IMR-90 (cell line): Measurements from ENCODE around the gene TMEM135. TPM values are rescaled to one million over a fixed set of nuclear protein-coding genes. Genes with fewer than 3 reads are reported as not detected.
"Not testable (repeated sequence)": the region's sequence is repeated elsewhere in the genome, so short reads cannot be mapped to it uniquely, and the experiment has no call there.

Source experiments
- ATAC-seq: fragments of 200-7000 bp; cut with Tn5 transposase; 2 replicates; pipeline ENCODE4 v1.9.1; 2020; ENCODE audit warnings: low read depth, mild to moderate bottlenecking, moderate library complexity
- BruUV-seq: library from RNA; stranded (reverse); fragments of 400-500 nt; replicated peaks from 2 replicates; lab custom pipeline; 2021; lab: Mats Ljungman, UMichigan
- CTCF ChIA-PET: fragments of 300-600 bp; formaldehyde crosslinking; extraction: SDS; loops from one replicate; lab custom pipeline; 2021; ENCODE audit warnings: antibody characterized with exemption; lab: Yijun Ruan, JAX
- POLR2A ChIA-PET: fragments of 300-600 bp; sonication (Branson Sonifier 250); formaldehyde crosslinking; loops from one replicate; lab custom pipeline; 2022; ENCODE audit warnings: antibody characterized with exemption; ENCODE audit not compliant: unreplicated experiment; lab: Charles Lee
- DNase-seq: peaks from one replicate; pipeline ENCODE4 v3.0.0; 2013
- H2AFZ ChIP-seq: replicated peaks from 2 replicates; pipeline ENCODE3; 2013; ENCODE audit warnings: low read length, mild to moderate bottlenecking; ENCODE audit not compliant: poor library complexity
- H2AK5ac ChIP-seq: 2 replicates; pipeline ENCODE4 v1.6.1; 2013; ENCODE audit warnings: low read depth, low read length, inconsistent platforms
- H2AK9ac ChIP-seq: replicated peaks from 2 replicates; pipeline ENCODE3; 2013; ENCODE audit warnings: mild to moderate bottlenecking, low read depth, low read length, moderate library complexity; ENCODE audit not compliant: poor library complexity
- H2BK120ac ChIP-seq: 2 replicates; pipeline ENCODE4 v1.6.1; 2013; ENCODE audit warnings: low read depth, low read length, inconsistent platforms
- H2BK15ac ChIP-seq: 3 replicates; pipeline ENCODE4 v1.6.1; 2013; ENCODE audit warnings: low read depth, low read length, inconsistent platforms
- H2BK20ac ChIP-seq: 2 replicates; pipeline ENCODE4 v1.6.1; 2013; ENCODE audit warnings: low read depth, mild to moderate bottlenecking, inconsistent platforms, low read length, moderate library complexity
- H2BK5ac ChIP-seq: 2 replicates; pipeline ENCODE4 v1.6.1; 2013; ENCODE audit warnings: mild to moderate bottlenecking, low read depth, low read length, inconsistent platforms; ENCODE audit not compliant: poor library complexity, severe bottlenecking
- H3K14ac ChIP-seq: replicated peaks from 2 replicates; pipeline ENCODE4 v1.6.1; 2013; ENCODE audit warnings: low read depth, low read length, inconsistent platforms
- H3K18ac ChIP-seq: 2 replicates; pipeline ENCODE4 v1.6.1; 2013; ENCODE audit warnings: low read depth, low read length, control low read depth
- H3K23ac ChIP-seq: 2 replicates; pipeline ENCODE4 v1.6.1; 2013; ENCODE audit warnings: low read depth, low read length, inconsistent platforms
- H3K27ac ChIP-seq: 2 replicates; pipeline ENCODE4 v1.5.1; 2013; ENCODE audit warnings: mild to moderate bottlenecking, control low read depth, low read length; ENCODE audit not compliant: insufficient read depth
- H3K27me3 ChIP-seq: 2 replicates; pipeline ENCODE4 v1.6.1; 2013; ENCODE audit warnings: low read length; ENCODE audit not compliant: control insufficient read depth, insufficient read depth
- H3K36me3 ChIP-seq: 2 replicates; pipeline ENCODE4 v1.6.1; 2013; ENCODE audit warnings: low read length, mixed read lengths; ENCODE audit not compliant: control insufficient read depth, insufficient read depth
- H3K4ac ChIP-seq: 2 replicates; pipeline ENCODE4 v1.6.1; 2013; ENCODE audit warnings: low read depth, low read length, inconsistent platforms
- H3K4me1 ChIP-seq: 2 replicates; pipeline ENCODE4 v1.6.1; 2013; ENCODE audit warnings: low read length, mixed read lengths; ENCODE audit not compliant: control insufficient read depth, insufficient read depth
- H3K4me2 ChIP-seq: 2 replicates; pipeline ENCODE4 v1.6.1; 2013; ENCODE audit warnings: low read depth, mild to moderate bottlenecking, control low read depth, low read length, moderate library complexity
- H3K4me3 ChIP-seq: 2 replicates; pipeline ENCODE4 v1.5.1; 2013; ENCODE audit warnings: low read depth, mild to moderate bottlenecking, control low read depth, low read length, moderate library complexity; ENCODE audit not compliant: insufficient read depth
- H3K56ac ChIP-seq: 2 replicates; pipeline ENCODE4 v1.6.1; 2013; ENCODE audit warnings: low read length, inconsistent platforms; ENCODE audit not compliant: insufficient read depth; ENCODE audit errors: extremely low read depth
- H3K79me1 ChIP-seq, 2 experiments: 2 replicates each; pipeline ENCODE4 v1.6.1; 2013; ENCODE audit warnings: low read length in 2 of 2, inconsistent platforms in 1 of 2, low read depth in 1 of 2
- H3K9ac ChIP-seq: 2 replicates; pipeline ENCODE4 v1.6.1; 2013; ENCODE audit warnings: low read depth, low read length, control low read depth
- H3K9me1 ChIP-seq: 2 replicates; pipeline ENCODE4 v1.6.1; 2013; ENCODE audit warnings: low read length, inconsistent platforms; ENCODE audit not compliant: insufficient read depth
- H3K9me3 ChIP-seq: 2 replicates; pipeline ENCODE4 v1.6.1; 2013; ENCODE audit warnings: low read length; ENCODE audit not compliant: control insufficient read depth, insufficient read depth
- H4K20me1 ChIP-seq: 2 replicates; pipeline ENCODE4 v1.6.1; 2013; ENCODE audit warnings: low read length, inconsistent platforms; ENCODE audit not compliant: insufficient read depth
- H4K5ac ChIP-seq: 2 replicates; pipeline ENCODE4 v1.6.1; 2013; ENCODE audit warnings: mild to moderate bottlenecking, low read depth, low read length, control low read depth
- H4K8ac ChIP-seq, 2 experiments: 2 replicates each; pipeline ENCODE4 v1.6.1; 2013; ENCODE audit warnings: low read depth in 2 of 2, low read length in 2 of 2, control low read depth in 1 of 2, inconsistent platforms in 1 of 2
- H4K91ac ChIP-seq: 2 replicates; pipeline ENCODE4 v1.6.1; 2013; ENCODE audit warnings: low read depth, low read length, inconsistent platforms; ENCODE audit not compliant: insufficient read depth
- WGBS, 2 experiments: methylation state at CpG; one replicate each; pipeline versions ENCODE4 v1.1.5 to v1.1.7; 2013; ENCODE audit warnings: missing lambda C conversion rate in 2 of 2; ENCODE audit not compliant: insufficient read length in 1 of 2; ENCODE audit errors: extremely low coverage in 2 of 2; 5-methylcytosine and 5-hydroxymethylcytosine counted together
- dilution Hi-C: fragments of 300-500 bp; cut with HindIII; formaldehyde crosslinking; loops from one replicate; pipeline ENCODE4 v1.14.3; 2018; ENCODE audit warnings: low sequenced_read_pairs; ENCODE audit not compliant: unreplicated experiment
- in situ Hi-C: fragments of 300-500 bp; cut with MboI; formaldehyde crosslinking; loops from 3 replicates; pipeline ENCODE4 v1.14.3; 2019; ENCODE audit warnings: low sequenced_read_pairs, inconsistent platforms, mixed read lengths
- intact Hi-C: fragments of 100-400 bp; cut with micrococcal nuclease; formaldehyde crosslinking; loops from 2 replicates; pipeline ENCODE4 v1.10.0; 2022
- polyA plus RNA-seq, 3 experiments: library from polyadenylated mRNA; depleted of rRNA; stranded (reverse); fragments of >200 nt; gene quantifications; 2 replicates each; pipeline ENCODE4 v1.2.3, GENCODE V29; 2012; ENCODE audit warnings: low replicate concordance in 1 of 3
- total RNA-seq: library from RNA; depleted of rRNA; stranded (reverse); fragments of >200 nt; gene quantifications from 2 replicates; pipeline ENCODE4 v1.2.3, GENCODE V29; 2012

TMEM135 gene
- total and polyA plus RNA-seq, 2 of the 4 experiments (the other 2 are of a cell fraction): 3.9 to 5.9 TPM

GRCh38 chr11:87105826-87106225 lies 68.1 kb downstream of the TMEM135 start:
- H2BK120ac ChIP-seq, H2BK20ac ChIP-seq, H4K5ac ChIP-seq, H2BK15ac ChIP-seq, H3K23ac ChIP-seq, BruUV-seq, H3K4me3 ChIP-seq, H4K20me1 ChIP-seq, H4K91ac ChIP-seq, H3K9ac ChIP-seq, H3K9me1 ChIP-seq, H3K27ac ChIP-seq, H3K18ac ChIP-seq, H2BK5ac ChIP-seq, POLR2A ChIA-PET, H2AK5ac ChIP-seq, ATAC-seq, in situ Hi-C loops, H3K4me1 ChIP-seq, H3K14ac ChIP-seq, H2AFZ ChIP-seq, DNase-seq, H3K27me3 ChIP-seq, H3K4me2 ChIP-seq, H2AK9ac ChIP-seq, H3K9me3 ChIP-seq, intact Hi-C loops, H3K4ac ChIP-seq, H3K36me3 ChIP-seq, dilution Hi-C loops, H3K56ac ChIP-seq, H3K79me1 ChIP-seq, H4K8ac ChIP-seq: not testable (repeated sequence)
- no CpG with 5 or more reads among the region's 1 CpG for WGBS, 2 experiments
- CTCF ChIA-PET: interaction anchor here (0.7 kb wide), 1 partner anchor 91 kb away, joined by 4 read pairs; no protein-coding TSS in a partner anchor

- H3K4me2 ChIP-seq, H2AK5ac ChIP-seq, H3K9me3 ChIP-seq, H2BK20ac ChIP-seq, H2BK120ac ChIP-seq, H3K9ac ChIP-seq, H2BK5ac ChIP-seq, H3K56ac ChIP-seq, H3K4me1 ChIP-seq, H3K79me1 ChIP-seq, H3K4ac ChIP-seq, H3K18ac ChIP-seq, DNase-seq, H2AFZ ChIP-seq, POLR2A ChIA-PET, in situ Hi-C loops, H4K5ac ChIP-seq, H3K9me1 ChIP-seq, ATAC-seq, BruUV-seq, H3K27me3 ChIP-seq, H4K20me1 ChIP-seq, H3K36me3 ChIP-seq, H3K14ac ChIP-seq, intact Hi-C loops, H3K4me3 ChIP-seq, H4K91ac ChIP-seq, H2AK9ac ChIP-seq, H4K8ac ChIP-seq, H3K23ac ChIP-seq, dilution Hi-C loops, H3K27ac ChIP-seq, H2BK15ac ChIP-seq: not testable (repeated sequence)
- WGBS, 2 experiments: no CpG with 5 or more reads among the region's 3 CpGs
- CTCF ChIA-PET: interaction anchor here (1.7 kb wide), 1 partner anchor 10 kb away, joined by 3 read pairs; no protein-coding TSS in a partner anchor
Measured at GRCh38 chr11:87107379-87107778, 69.6 kb downstream of the TMEM135 start.
